ENCODE results near the gene R3HDM4. TPM values are rescaled to one million over a fixed set of nuclear protein-coding genes. Genes with fewer than 3 reads are reported as not detected.

The R3HDM4 gene
- total and polyA plus RNA-seq, 9 of the 15 experiments (the other 6 are each of a cell fraction or from before 2014, with no cell fraction given), result 3.2 to 154 (median 59.0) TPM

DNA sequence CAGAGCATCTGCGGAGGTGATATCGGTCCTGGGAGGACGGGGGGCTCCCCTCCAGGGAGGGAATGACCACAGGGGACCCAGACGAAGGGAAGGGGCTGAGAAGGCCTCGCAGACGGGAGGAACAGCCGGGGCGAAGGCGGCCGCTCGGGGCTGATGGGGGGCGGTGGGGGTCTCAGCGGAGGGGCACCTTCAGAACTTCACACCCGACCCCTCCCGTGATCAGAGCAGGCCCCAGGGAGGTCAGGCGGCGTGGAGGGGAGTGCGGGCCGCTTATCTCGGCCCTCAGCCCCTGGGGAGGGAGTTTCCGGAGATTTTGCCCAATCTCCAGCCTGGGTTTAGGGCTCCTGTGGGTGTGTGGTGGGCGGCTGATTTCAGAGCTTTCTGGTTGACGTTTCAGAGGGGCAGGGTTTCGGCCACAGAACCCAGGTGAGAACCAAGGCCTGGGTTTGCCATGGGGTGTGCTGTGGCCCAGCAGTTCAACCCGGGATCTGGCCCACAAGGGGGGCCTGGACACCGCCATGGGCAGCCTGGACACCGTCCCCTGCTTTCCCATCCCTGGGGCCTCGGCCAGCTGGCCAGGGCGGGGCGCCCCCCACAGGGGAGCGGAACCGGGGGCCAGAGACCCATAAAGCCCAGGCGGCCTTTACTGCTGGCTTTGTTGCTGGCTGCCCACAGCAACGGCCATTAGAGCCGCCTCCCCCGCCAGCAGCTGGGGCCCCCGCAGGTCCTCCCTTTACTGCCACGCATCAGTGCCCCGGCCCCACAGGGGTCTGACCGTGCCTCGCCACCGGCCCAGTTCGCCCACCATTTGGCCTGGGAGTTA, 41.9 kb upstream of the R3HDM4 start (continued):
- peak in 1 of 2 experiments; percentile 11 for TF ChIP-seq AFF1 (IDR thresholded peaks at IDR 0.05; ENCODE audit: low read depth in 1 of 2, partially characterized antibody in 2 of 2)
- TF ChIP-seq ZSCAN29 (IDR thresholded peaks at IDR 0.05), result peak; percentile 92
- TF ChIP-seq MTA3 (IDR thresholded peaks at IDR 0.05; ENCODE audit: borderline replicate concordance), result peak; percentile 88
- no peak for TF ChIP-seq ZNF277 (CRISPR knock-in tag; IDR thresholded peaks at IDR 0.05; ENCODE audit: borderline replicate concordance)
- TF ChIP-seq, protein P1, sequence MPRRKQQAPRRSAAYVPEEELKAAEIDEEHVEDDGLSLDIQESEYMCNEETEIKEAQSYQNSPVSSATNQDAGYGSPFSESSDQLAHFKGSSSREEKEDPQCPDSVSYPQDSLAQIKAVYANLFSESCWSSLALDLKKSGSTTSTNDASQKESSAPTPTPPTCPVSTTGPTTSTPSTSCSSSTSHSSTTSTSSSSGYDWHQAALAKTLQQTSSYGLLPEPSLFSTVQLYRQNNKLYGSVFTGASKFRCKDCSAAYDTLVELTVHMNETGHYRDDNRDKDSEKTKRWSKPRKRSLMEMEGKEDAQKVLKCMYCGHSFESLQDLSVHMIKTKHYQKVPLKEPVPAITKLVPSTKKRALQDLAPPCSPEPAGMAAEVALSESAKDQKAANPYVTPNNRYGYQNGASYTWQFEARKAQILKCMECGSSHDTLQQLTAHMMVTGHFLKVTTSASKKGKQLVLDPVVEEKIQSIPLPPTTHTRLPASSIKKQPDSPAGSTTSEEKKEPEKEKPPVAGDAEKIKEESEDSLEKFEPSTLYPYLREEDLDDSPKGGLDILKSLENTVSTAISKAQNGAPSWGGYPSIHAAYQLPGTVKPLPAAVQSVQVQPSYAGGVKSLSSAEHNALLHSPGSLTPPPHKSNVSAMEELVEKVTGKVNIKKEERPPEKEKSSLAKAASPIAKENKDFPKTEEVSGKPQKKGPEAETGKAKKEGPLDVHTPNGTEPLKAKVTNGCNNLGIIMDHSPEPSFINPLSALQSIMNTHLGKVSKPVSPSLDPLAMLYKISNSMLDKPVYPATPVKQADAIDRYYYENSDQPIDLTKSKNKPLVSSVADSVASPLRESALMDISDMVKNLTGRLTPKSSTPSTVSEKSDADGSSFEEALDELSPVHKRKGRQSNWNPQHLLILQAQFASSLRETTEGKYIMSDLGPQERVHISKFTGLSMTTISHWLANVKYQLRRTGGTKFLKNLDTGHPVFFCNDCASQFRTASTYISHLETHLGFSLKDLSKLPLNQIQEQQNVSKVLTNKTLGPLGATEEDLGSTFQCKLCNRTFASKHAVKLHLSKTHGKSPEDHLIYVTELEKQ (CRISPR knock-in tag; IDR thresholded peaks at IDR 0.05), result no peak
- TF ChIP-seq, protein P2, sequence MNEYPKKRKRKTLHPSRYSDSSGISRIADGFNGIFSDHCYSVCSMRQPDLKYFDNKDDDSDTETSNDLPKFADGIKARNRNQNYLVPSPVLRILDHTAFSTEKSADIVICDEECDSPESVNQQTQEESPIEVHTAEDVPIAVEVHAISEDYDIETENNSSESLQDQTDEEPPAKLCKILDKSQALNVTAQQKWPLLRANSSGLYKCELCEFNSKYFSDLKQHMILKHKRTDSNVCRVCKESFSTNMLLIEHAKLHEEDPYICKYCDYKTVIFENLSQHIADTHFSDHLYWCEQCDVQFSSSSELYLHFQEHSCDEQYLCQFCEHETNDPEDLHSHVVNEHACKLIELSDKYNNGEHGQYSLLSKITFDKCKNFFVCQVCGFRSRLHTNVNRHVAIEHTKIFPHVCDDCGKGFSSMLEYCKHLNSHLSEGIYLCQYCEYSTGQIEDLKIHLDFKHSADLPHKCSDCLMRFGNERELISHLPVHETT (CRISPR knock-in tag; conservative IDR thresholded peaks at IDR 0.05 in 1 of 2, IDR thresholded peaks at IDR 0.05 in 1 of 2), result peak in 1 of 2 experiments; percentile 55; a peak in 1 of 4 replicates
- TF ChIP-seq ARID1B (IDR thresholded peaks at IDR 0.05), result peak; percentile 88
- no peak for TF ChIP-seq SLC30A9 (CRISPR knock-in tag; IDR thresholded peaks at IDR 0.05)
- TF ChIP-seq, protein P3, sequence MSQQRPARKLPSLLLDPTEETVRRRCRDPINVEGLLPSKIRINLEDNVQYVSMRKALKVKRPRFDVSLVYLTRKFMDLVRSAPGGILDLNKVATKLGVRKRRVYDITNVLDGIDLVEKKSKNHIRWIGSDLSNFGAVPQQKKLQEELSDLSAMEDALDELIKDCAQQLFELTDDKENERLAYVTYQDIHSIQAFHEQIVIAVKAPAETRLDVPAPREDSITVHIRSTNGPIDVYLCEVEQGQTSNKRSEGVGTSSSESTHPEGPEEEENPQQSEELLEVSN (IDR thresholded peaks at IDR 0.05; ENCODE audit: borderline replicate concordance in 1 of 2, extremely low read depth in 1 of 2, insufficient read depth in 1 of 2, insufficient read length in 1 of 2, low read depth in 1 of 2, low read length in 1 of 2, poor library complexity in 1 of 2, severe bottlenecking in 1 of 2), result peak; percentile 44 to 75
- no peak for TF ChIP-seq ZNF445 (CRISPR knock-in tag; IDR thresholded peaks at IDR 0.05; ENCODE audit: low read depth)
- no peak for TF ChIP-seq ZNF717 (CRISPR knock-in tag; IDR thresholded peaks at IDR 0.05)
- TF ChIP-seq HSF4 (CRISPR knock-in tag; IDR thresholded peaks at IDR 0.05; ENCODE audit: borderline replicate concordance), result no peak
- no peak for TF ChIP-seq TRIM28 (IDR thresholded peaks at IDR 0.05)
- TF ChIP-seq GATAD2B (IDR thresholded peaks at IDR 0.05; ENCODE audit: borderline replicate concordance), result no peak

All from K562 (cell line).